GM12873 (cell line): ENCODE data around the gene EPN2.

Source experiments
- CTCF ChIP-seq: IDR thresholded peaks from 2 replicates; pipeline ENCODE4 v1.5.1; 2012; ENCODE audit warnings: low read depth, mild to moderate bottlenecking, moderate library complexity, low read length, control low read depth; ENCODE audit not compliant: insufficient read depth; ENCODE audit errors: missing control alignments

The EPN2 gene

GRCh38 chr17:19381741-19382444, 144.7 kb downstream of the EPN2 start:
- TF ChIP-seq CTCF: no peak

- TF ChIP-seq CTCF: no peak
Measured at GRCh38 chr17:19382531-19383444, 145.6 kb downstream of the EPN2 start.

GRCh38 chr17:19383681-19384470, 146.7 kb downstream of the EPN2 start:
- no peak for TF ChIP-seq CTCF

- TF ChIP-seq CTCF: no peak
Measured at GRCh38 chr17:19384723-19385391, 147.7 kb downstream of the EPN2 start.

GRCh38 chr17:19385521-19385983, 148.4 kb downstream of the EPN2 start:
- TF ChIP-seq CTCF: no peak
